Body of pancreas (tissue), 4 donors: Measurements from ENCODE around the gene CDH16. TPM values are rescaled to one million over a fixed set of nuclear protein-coding genes. Genes with fewer than 3 reads are reported as not detected.

Experiments used
- ATAC-seq: fragments of 150-250 bp; one replicate; pipeline ENCODE4 v1.9.1; 2016
- DNase-seq, 4 donors: peaks; one replicate each; pipeline ENCODE4 v3.0.0-alpha.2; 2019
- H3K27ac ChIP-seq, 4 donors: fragments of 200-600 bp; sonication (generic); 1 replicate in 3 of 4; 2 replicates in 1 of 4; pipeline versions ENCODE4 v1.5.1 to v1.6.1; 2016 to 2019; ENCODE audit warnings: mild to moderate bottlenecking in 1 of 4, mixed read lengths in 1 of 4, moderate library complexity in 1 of 4
- H3K27me3 ChIP-seq, 2 donors: fragments of 200-600 bp; sonication (generic); one replicate each; pipeline ENCODE4 v1.6.0; 2016; ENCODE audit warnings: mild to moderate bottlenecking in 1 of 2
- H3K36me3 ChIP-seq, 2 donors: fragments of 200-600 bp; sonication (generic); replicated peaks in 1 of 2; 2 replicates each; pipeline ENCODE4 v1.5.1; 2016; ENCODE audit warnings: low read depth in 2 of 2; ENCODE audit not compliant: insufficient read depth in 1 of 2
- H3K4me1 ChIP-seq: fragments of 200-600 bp; sonication (generic); one replicate; pipeline ENCODE4 v1.6.0; 2016
- H3K4me3 ChIP-seq, 2 donors: fragments of 200-600 bp; sonication (generic); 1 replicate in 1 of 2; 2 replicates in 1 of 2; pipeline ENCODE4 v1.5.1; 2016 to 2019
- H3K9me3 ChIP-seq, 3 donors: fragments of 200-600 bp; sonication (generic); 1 replicate in 2 of 3; 2 replicates in 1 of 3; pipeline ENCODE4 v1.5.1; 2016
- CTCF ChIP-seq, 7 experiments: fragments of 450-650 bp in 4 of 7; fragments of 200-600 bp in 3 of 7; sonication (generic) in 3 of 7; IDR thresholded peaks; one replicate each; pipeline ENCODE4 v1.5.1; 2016 to 2019; ENCODE audit warnings: antibody characterized with exemption in 7 of 7
- POLR2A ChIP-seq, 3 donors: fragments of 450-650 bp; IDR thresholded peaks; one replicate each; pipeline ENCODE4 v1.6.1; 2016; ENCODE audit warnings: antibody characterized with exemption in 3 of 3, mild to moderate bottlenecking in 2 of 3
- whole genome bisulfite sequencing, 2 donors: methylation state at CpG; one replicate each; pipeline ENCODE4 v1.1.5; 2017; 5-methylcytosine and 5-hydroxymethylcytosine counted together
- intact Hi-C: fragments of 100-400 bp; cut with DNase I; formaldehyde crosslinking; loops from one replicate; pipeline ENCODE4 v1.15.1; 2023
- total RNA-seq, 2 donors: library from RNA; depleted of rRNA; stranded (reverse); fragments of >200 nt; gene quantifications; one replicate each; pipeline ENCODE4 v1.1.0, GENCODE V29; 2016

CDH16 gene
- total RNA-seq, 2 donors from 2014 or later = not detected

GRCh38 chr16:66918355-66918754, 330 bp downstream of the CDH16 start:
- TF ChIP-seq CTCF (IDR thresholded peaks at IDR 0.05) (no peak), POLR2A (IDR thresholded peaks at IDR 0.05) (no peak)
- no peak overlapping the region for H3K27ac ChIP-seq
- no peak overlapping the region for H3K4me3 ChIP-seq
- intact Hi-C loops = no loop called here
- WGBS, 2 donors = 74 to 79% methylated on average over 5 to 6 of the region's 6 CpGs
- no peaks in the 10 kb centered on the region for H3K4me1 ChIP-seq
- no peaks in the 10 kb centered on the region for H3K27me3 ChIP-seq
- no peak for DNase-seq
- H3K9me3 ChIP-seq = no peaks in the 10 kb centered on the region
- ATAC-seq = no peak
- H3K36me3 ChIP-seq = no peaks in the 10 kb centered on the region

- Histone ChIP-seq H3K9me3 (no peaks in the 10 kb centered on the region), H3K27ac (no peak overlapping the region)
- WGBS, 2 donors = 76 to 81% methylated on average over 5 to 9 of the region's 9 CpGs
Observed at GRCh38 chr16:66917741-66918140, 944 bp downstream of the CDH16 start.

GRCh38 chr16:66916518-66916917, 2.2 kb downstream of the CDH16 start:
- no peaks in the 10 kb centered on the region for H3K9me3 ChIP-seq
- no peak overlapping the region for H3K4me3 ChIP-seq
- 70 to 82% methylated on average over 6 of the region's 6 CpGs for WGBS, 2 donors
- no peak for TF ChIP-seq POLR2A (IDR thresholded peaks at IDR 0.05)
- TF ChIP-seq CTCF (IDR thresholded peaks at IDR 0.05) = no peak
- no peak overlapping the region for H3K27ac ChIP-seq
- H3K27me3 ChIP-seq = no peaks in the 10 kb centered on the region
- DNase-seq (no peak), ATAC-seq (no peak)
- H3K4me1 ChIP-seq = no peaks in the 10 kb centered on the region
- intact Hi-C loops = no loop called here
- no peaks in the 10 kb centered on the region for H3K36me3 ChIP-seq

More at GRCh38 chr16:66917741-66918140, 944 bp downstream of the CDH16 start:
- TF ChIP-seq POLR2A (IDR thresholded peaks at IDR 0.05) (no peak), CTCF (IDR thresholded peaks at IDR 0.05) (no peak)
- no peak for DNase-seq
- Histone ChIP-seq H3K36me3 (no peaks in the 10 kb centered on the region), H3K27me3 (no peaks in the 10 kb centered on the region), H3K4me3 (no peak overlapping the region), H3K4me1 (no peaks in the 10 kb centered on the region)
- intact Hi-C loops = no loop called here
- ATAC-seq = no peak

DNA sequence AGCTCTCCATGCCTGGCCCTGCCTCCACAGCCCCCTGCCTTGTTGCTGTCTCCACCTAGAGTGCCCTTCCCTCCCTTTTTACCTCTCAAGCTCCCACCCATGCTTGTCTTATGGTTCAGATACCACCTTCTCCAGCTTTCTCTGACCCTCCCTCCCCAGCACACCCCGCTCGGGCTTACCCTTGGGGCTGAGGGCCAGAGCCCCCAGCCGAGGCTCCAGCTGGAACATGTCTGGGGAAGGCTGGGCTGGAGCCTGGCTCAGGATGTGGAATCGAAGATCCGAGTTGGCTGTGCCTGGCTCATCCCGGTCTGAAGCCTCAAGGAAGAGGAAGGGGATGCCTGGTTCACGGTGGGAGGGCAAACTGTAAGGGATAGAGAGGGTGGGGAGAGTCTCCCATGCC, 3.6 kb downstream of the CDH16 start:
- no peaks in the 10 kb centered on the region for H3K9me3 ChIP-seq
- no peaks in the 10 kb centered on the region for H3K27me3 ChIP-seq
- 68 to 71% methylated on average over 7 of the region's 7 CpGs for WGBS, 2 donors
- no peak overlapping the region for H3K4me3 ChIP-seq
- TF ChIP-seq CTCF (IDR thresholded peaks at IDR 0.05) (no peak), POLR2A (IDR thresholded peaks at IDR 0.05) (no peak)
- H3K27ac ChIP-seq = no peak overlapping the region
- H3K4me1 ChIP-seq = no peaks in the 10 kb centered on the region
- no peak for DNase-seq
- ATAC-seq = no peak
- no peaks in the 10 kb centered on the region for H3K36me3 ChIP-seq
- intact Hi-C loops = no loop called here

DNA sequence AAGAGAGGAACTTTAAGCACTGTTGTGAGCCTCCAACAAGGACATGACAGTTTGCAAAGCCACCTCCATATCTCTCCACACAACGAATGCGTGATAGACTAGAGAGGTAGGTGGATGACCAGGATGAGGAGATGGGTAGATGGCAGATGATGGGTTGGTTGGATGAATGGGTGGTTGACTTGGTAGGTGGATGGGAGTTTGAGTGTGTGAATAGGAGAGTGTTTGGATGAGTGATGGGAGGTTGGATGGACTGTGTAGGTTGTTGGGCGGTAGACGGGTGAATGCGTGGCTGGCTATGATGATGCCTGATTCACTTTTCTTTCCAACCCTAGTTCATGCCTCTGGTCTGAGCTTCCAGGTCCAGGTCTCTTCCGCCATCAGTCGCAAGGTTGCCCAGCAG, 4.1 kb downstream of the CDH16 start:
- no peaks in the 10 kb centered on the region for H3K4me1 ChIP-seq
- intact Hi-C loops = no loop called here
- ATAC-seq (no peak), DNase-seq (no peak)
- no peak overlapping the region for H3K27ac ChIP-seq
- WGBS, 2 donors = 92 to 94% methylated on average over 7 of the region's 7 CpGs
- H3K27me3 ChIP-seq = no peaks in the 10 kb centered on the region
- H3K4me3 ChIP-seq = no peak overlapping the region
- TF ChIP-seq CTCF (IDR thresholded peaks at IDR 0.05) (no peak), POLR2A (IDR thresholded peaks at IDR 0.05) (no peak)
- no peaks in the 10 kb centered on the region for H3K9me3 ChIP-seq
- no peaks in the 10 kb centered on the region for H3K36me3 ChIP-seq
